K562 (cell line): Measurements from ENCODE around the gene HEMK1. TPM values are rescaled to one million over a fixed set of nuclear protein-coding genes. Genes with fewer than 3 reads are reported as not detected.
A peak's percentile ranks its signal among the peaks of the same experiment; 100 is the strongest.

Experiments used
- ATAC-seq: fragments of 200-7000 bp; cut with Tn5 transposase; 3 replicates; pipeline ENCODE4 v1.9.1; 2020; ENCODE audit warnings: moderate library complexity
- BruUV-seq: library from RNA; stranded (reverse); fragments of 400-500 nt; replicated peaks from 2 replicates; lab custom pipeline; 2021; lab: Mats Ljungman, UMichigan
- CTCF ChIA-PET: fragments of 300-600 bp; formaldehyde crosslinking; extraction: SDS; loops from one replicate; lab custom pipeline; 2021; ENCODE audit warnings: low intra/inter-chr PET ratio; lab: Yijun Ruan, JAX
- POLR2A ChIA-PET: fragments of 300-600, 350-650 bp; sonication (Branson Sonifier 250); formaldehyde crosslinking; extraction: SDS; loops from one replicate; lab custom pipeline; 2021; ENCODE audit warnings: antibody characterized with exemption, inconsistent platforms; lab: Yijun Ruan, JAX
- DNase-seq, 4 experiments: peaks; one replicate each; pipeline versions ENCODE4 v3.0.0 to v3.0.0-alpha.2; 2011 to 2018; ENCODE audit warnings: low spot score in 3 of 4, mixed read lengths in 3 of 4; ENCODE audit errors: extremely low read depth in 1 of 4
- FAIRE-seq: peaks from 2 replicates; lab custom pipeline; 2011; peaks lifted over from hg19 to GRCh38; lab: Jason Lieb, UNC
- H2AFZ ChIP-seq: 2 replicates; pipeline ENCODE4 v1.6.0; 2011; ENCODE audit warnings: low read depth, low read length, control low read depth, inconsistent platforms
- H3K27ac ChIP-seq: fragments of 200-600 bp; 3 replicates; pipeline ENCODE4 v1.8.0; 2011; ENCODE audit warnings: low read depth, mild to moderate bottlenecking, control low read depth, inconsistent platforms, low read length, moderate library complexity, mixed read lengths; ENCODE audit errors: extremely low read depth
- H3K27me3 ChIP-seq, 2 experiments: fragments of 300-600 bp in 1 of 2; 2 replicates in 1 of 2; 3 replicates in 1 of 2; pipeline versions ENCODE4 v1.6.0 to v1.8.0; 2011; ENCODE audit warnings: inconsistent platforms in 2 of 2, low read length in 2 of 2, mild to moderate bottlenecking in 1 of 2, mixed read lengths in 1 of 2, moderate library complexity in 1 of 2; ENCODE audit not compliant: control insufficient read depth in 2 of 2, insufficient read depth in 2 of 2
- H3K36me3 ChIP-seq: fragments of 300-600 bp; 3 replicates; pipeline ENCODE4 v1.8.0; 2011; ENCODE audit warnings: mild to moderate bottlenecking, low read length, inconsistent platforms; ENCODE audit not compliant: control insufficient read depth, insufficient read depth
- H3K4me1 ChIP-seq, 2 experiments: fragments of 200-600 bp in 1 of 2; replicated peaks in 1 of 2; 2 replicates in 1 of 2; 3 replicates in 1 of 2; pipeline versions ENCODE4 v1.5.1 to v1.8.0; 2011; ENCODE audit warnings: inconsistent platforms in 2 of 2, low read length in 2 of 2, mild to moderate bottlenecking in 1 of 2, mixed read lengths in 1 of 2, moderate library complexity in 1 of 2; ENCODE audit not compliant: control insufficient read depth in 2 of 2, insufficient read depth in 2 of 2
- H3K4me2 ChIP-seq: 2 replicates; pipeline ENCODE4 v1.6.1; 2011; ENCODE audit warnings: low read length, control low read depth, inconsistent platforms, mixed read lengths; ENCODE audit not compliant: insufficient read depth
- H3K4me3 ChIP-seq: fragments of 200-600 bp; sonication (generic), shearing (Covaris generic); 2 replicates; pipeline ENCODE4 v1.5.1; 2016; ENCODE audit warnings: control low read depth, inconsistent platforms
- H3K79me2 ChIP-seq: fragments of 200-600 bp; 3 replicates; pipeline ENCODE4 v1.8.0; 2011; ENCODE audit warnings: low read length, inconsistent platforms; ENCODE audit not compliant: control insufficient read depth, insufficient read depth
- H3K9ac ChIP-seq, 2 experiments: 2 replicates each; pipeline versions ENCODE4 v1.6.0 to v1.6.1; 2011; ENCODE audit warnings: low read depth in 2 of 2, low read length in 2 of 2, control low read depth in 1 of 2, inconsistent platforms in 1 of 2, mild to moderate bottlenecking in 1 of 2, mixed read lengths in 1 of 2; ENCODE audit not compliant: insufficient read depth in 1 of 2
- H3K9me1 ChIP-seq: one replicate; pipeline ENCODE4 v1.6.0; 2011; ENCODE audit warnings: inconsistent platforms, mild to moderate bottlenecking, low read length, moderate library complexity; ENCODE audit not compliant: control insufficient read depth, insufficient read depth
- H3K9me3 ChIP-seq: replicated peaks from 2 replicates; pipeline ENCODE4 v1.5.1; 2011; ENCODE audit warnings: low read depth, low read length, inconsistent platforms; ENCODE audit not compliant: control insufficient read depth, insufficient read depth
- H4K20me1 ChIP-seq: replicated peaks from 2 replicates; pipeline ENCODE4 v1.6.1; 2011; ENCODE audit warnings: low read length, inconsistent platforms, mixed read lengths; ENCODE audit not compliant: control insufficient read depth, insufficient read depth
- E4F1 ChIP-seq: fragments of 250-450 bp; sonication (Bioruptor Pico); IDR thresholded peaks from 2 replicates; pipeline ENCODE4 v1.5.0; 2021; ENCODE audit warnings: mild to moderate bottlenecking, borderline replicate concordance
- FOXJ2 ChIP-seq: fragments of 200-800 bp; sonication (Bioruptor generic); IDR thresholded peaks from 2 replicates; pipeline ENCODE4 v1.6.1; 2016; ENCODE audit warnings: missing genetic modification characterization, missing compliant biosample characterization
- HDAC1 ChIP-seq, 2 experiments: fragments of 450-650 bp; IDR thresholded peaks; 2 replicates each; pipeline ENCODE4 v1.6.1; 2016 to 2017; ENCODE audit warnings: inconsistent platforms in 1 of 2, mild to moderate bottlenecking in 1 of 2, moderate library complexity in 1 of 2
- HMG20A ChIP-seq: fragments of 450-650 bp; formaldehyde crosslinking; conservative IDR thresholded peaks from 2 replicates; pipeline ENCODE4 v1.4.0; 2020; ENCODE audit warnings: mild to moderate bottlenecking, mixed read lengths
- MNT ChIP-seq, 2 experiments: fragments of 450-650 bp; conservative IDR thresholded peaks; 2 replicates each; pipeline ENCODE4 v1.6.1; 2017; ENCODE audit warnings: mild to moderate bottlenecking in 2 of 2, moderate library complexity in 2 of 2
- MYC ChIP-seq, 2 experiments: fragments of 250-450 bp in 1 of 2; sonication (Bioruptor Pico) in 1 of 2; IDR thresholded peaks; 2 replicates each; pipeline versions ENCODE4 v1.5.1 to v1.6.1; 2012 to 2021; ENCODE audit warnings: low read depth in 2 of 2, borderline replicate concordance in 1 of 2, improper control_type of control experiment in 1 of 2, low read length in 1 of 2, mild to moderate bottlenecking in 1 of 2, moderate library complexity in 1 of 2
- NFRKB ChIP-seq: fragments of 450-650 bp; IDR thresholded peaks from 2 replicates; pipeline ENCODE4 v1.6.1; 2016; ENCODE audit warnings: low read depth
- POLR2B ChIP-seq: fragments of 450-650 bp; IDR thresholded peaks from 2 replicates; pipeline ENCODE4 v1.6.1; 2018; ENCODE audit warnings: low read depth; ENCODE audit not compliant: partially characterized antibody
- RBM22 ChIP-seq: fragments of 200-400 bp; formaldehyde crosslinking; IDR thresholded peaks from 2 replicates; pipeline ENCODE4 v1.6.1; 2018; ENCODE audit warnings: low read length, low read depth; ENCODE audit not compliant: poor library complexity, severe bottlenecking
- RHOXF2B ChIP-seq: fragments of 250-450 bp; sonication (Bioruptor Pico); conservative IDR thresholded peaks from 2 replicates; pipeline ENCODE4 v1.5.1; 2021
- ZBTB17 ChIP-seq: fragments of 450-650 bp; formaldehyde crosslinking; IDR thresholded peaks from 2 replicates; pipeline ENCODE4 v1.4.0; 2020; ENCODE audit warnings: mild to moderate bottlenecking
- ZBTB9 ChIP-seq: fragments of 450-650 bp; formaldehyde crosslinking; IDR thresholded peaks from 2 replicates; pipeline ENCODE4 v1.4.0; 2020; ENCODE audit warnings: mild to moderate bottlenecking, moderate library complexity
- ZKSCAN8 ChIP-seq: fragments of 200-800 bp; sonication (Bioruptor generic); IDR thresholded peaks from 2 replicates; pipeline ENCODE4 v1.6.1; 2016; ENCODE audit warnings: missing genetic modification characterization, missing compliant biosample characterization
- ZNF134 ChIP-seq: fragments of 250-450 bp; sonication (Bioruptor Pico); conservative IDR thresholded peaks from 2 replicates; pipeline ENCODE4 v1.4.0; 2020
- ZNF561 ChIP-seq: fragments of 450-650 bp; formaldehyde crosslinking; conservative IDR thresholded peaks from 2 replicates; pipeline ENCODE4 v1.4.0; 2020; ENCODE audit warnings: mild to moderate bottlenecking, moderate library complexity
- WGBS: fragments of 100-300 bp; shearing (Covaris generic); methylation state at CpG from one replicate; pipeline ENCODE4 v1.1.6; 2016; ENCODE audit warnings: low coverage, mixed read lengths; ENCODE audit not compliant: insufficient coverage; ENCODE audit errors: missing lambda C conversion rate; 5-methylcytosine and 5-hydroxymethylcytosine counted together
- in situ Hi-C: fragments of 300-500 bp; cut with MboI; formaldehyde crosslinking; loops from 4 replicates; pipeline ENCODE4 v1.15.0; 2018; ENCODE audit warnings: inconsistent platforms, mixed read lengths
- intact Hi-C: fragments of 100-400 bp; cut with micrococcal nuclease; formaldehyde crosslinking; loops from 2 replicates; pipeline ENCODE4 v1.14.2; 2022
- polyA plus RNA-seq, 8 experiments: library from polyadenylated mRNA; depleted of rRNA in 4 of 8; stranded (reverse) in 5 of 8; unstranded in 3 of 8; fragments of >200 nt; fragmentation: Nextera tagmentation in 2 of 8; fragmentation: Illumina TruSeq in 1 of 8; extraction: Ambion mirVana in 2 of 8; extraction: Trizol in 1 of 8; gene quantifications; 2 replicates each; pipeline versions ENCODE4 v1.2.1 to v1.2.3, GENCODE V29; 2011 to 2014; ENCODE audit warnings: inconsistent platforms in 1 of 8, missing spikeins in 1 of 8
- total RNA-seq, 7 experiments: library from RNA; depleted of rRNA in 6 of 7; stranded (reverse); fragments of >200 nt in 6 of 7; fragmentation: Illumina TruSeq in 2 of 7; extraction: Trizol in 2 of 7; gene quantifications; 2 replicates each; pipeline versions ENCODE4 v1.2.1 to v1.2.3, GENCODE V29; 2011 to 2021; ENCODE audit warnings: low replicate concordance in 1 of 7

HEMK1 gene
- total and polyA plus RNA-seq, 9 of the 15 experiments (the other 6 are each of a cell fraction or from before 2014, with no cell fraction given): 2.0 to 16.8 (median 11.4) TPM

GRCh38 chr3:50605901-50606326 is 36.6 kb downstream of the HEMK1 start:
- H3K4me2 ChIP-seq: peak overlapping the region; percentile 95
- peaks cover 36% of the 10 kb centered on the region for H4K20me1 ChIP-seq
- no peak overlapping the region for H2AFZ ChIP-seq
- H3K27me3 ChIP-seq: no peaks in the 10 kb centered on the region
- H3K27ac ChIP-seq: peak overlapping the region; percentile 85
- ChIA-PET POLR2A (interaction anchor here (0.5 to 4.8 kb wide), 5 partner anchors 8 to 707 kb away, joined by 3 to 22 read pairs (median 3); partner anchors contain the start of gene HEMK1), CTCF (no interaction called here)
- peaks cover 75% of the 10 kb centered on the region for H3K36me3 ChIP-seq
- no TSS peak for BruUV-seq
- intact Hi-C loops (no loop called here), in situ Hi-C loops (no loop called here)
- H3K9ac ChIP-seq: peak overlapping the region; percentile 87 to 92
- peak overlapping the region; percentile 87 for H3K4me3 ChIP-seq
- peaks cover 52 to 56% of the 10 kb centered on the region in 2 experiments for H3K4me1 ChIP-seq
- no peak for DNase-seq
- H3K9me1 ChIP-seq: peaks cover 3% of the 10 kb centered on the region
- no peak for FAIRE-seq
- ATAC-seq: no peak
- no peaks in the 10 kb centered on the region for H3K9me3 ChIP-seq
- WGBS: 42% methylated on average over 4 of the region's 5 CpGs
- H3K79me2 ChIP-seq: peaks cover 80% of the 10 kb centered on the region
- TF ChIP-seq ZKSCAN8 (no peak), FOXJ2 (tag) (no peak), POLR2B (peak; percentile 22), ZBTB17 (CRISPR knock-in tag) (peak; percentile 46), RBM22 (no peak), MNT (conservative IDR thresholded peaks at IDR 0.05) (peak; percentile 67 to 69), NFRKB (no peak), ZNF561 (CRISPR knock-in tag) (no peak), ZBTB9 (CRISPR knock-in tag) (0 out of 2 replicates have a peak, but pooled peaks have one; percentile 13), RHOXF2B (CRISPR knock-in tag) (peak; percentile 81; the same call in 1 of the 2 replicates), ZNF134 (0 out of 2 replicates have a peak, but pooled peaks have one; percentile 8), HDAC1 (IDR thresholded peaks at IDR 0.05) (peak in 1 of 2 experiments; percentile 54; a peak in 2 of 4 replicates), E4F1 (CRISPR knock-in tag) (peak; percentile 48; the same call in 1 of the 2 replicates), MYC (IDR thresholded peaks at IDR 0.05; ENCODE audit: low read depth, low read length) (no peak), MYC (CRISPR knock-in tag; IDR thresholded peaks at IDR 0.05; ENCODE audit: borderline replicate concordance, low read depth) (peak; percentile 41; the same call in 1 of the 2 replicates), HMG20A (CRISPR knock-in tag) (no peak)
